ENCODE data around the gene ADD3. TPM values are rescaled to one million over a fixed set of nuclear protein-coding genes. Genes with fewer than 3 reads are reported as not detected.
A peak's percentile ranks its signal among the peaks of the same experiment; 100 is the strongest.
"Not testable (repeated sequence)": the region's sequence is repeated elsewhere in the genome, so short reads cannot be mapped to it uniquely, and the experiment has no call there.

The ADD3 gene
- total and polyA plus RNA-seq, 8 donors: 62.0 to 362 (median 322) TPM

GRCh38 chr10:110110338-110110737 is 102.6 kb downstream of the ADD3 start:
- TF ChIP-seq CTCF (IDR thresholded peaks at IDR 0.05): no peak
- intact Hi-C loops (cut with DNase I): loop anchor here in 1 of 2 donors (10.0 kb wide), 1 partner anchor 226 kb away; no protein-coding TSS in a partner anchor
- peak; percentile 64 for ATAC-seq

GRCh38 chr10:110113670-110114337 is 106.0 kb downstream of the ADD3 start:
- Histone ChIP-seq H3K9me3 (no peaks in the 10 kb centered on the region), H3K36me3 (peaks cover 0 to 33% of the 10 kb centered on the region in 2 donors), H3K27me3 (no peaks in the 10 kb centered on the region), H3K4me1 (peaks cover 0 to 3% of the 10 kb centered on the region in 2 donors), H3K27ac (no peak overlapping the region), H3K4me3 (no peak overlapping the region)
- no peak for TF ChIP-seq CTCF (IDR thresholded peaks at IDR 0.05)
- ATAC-seq (peak; percentile 14), DNase-seq (no peak)
- intact Hi-C loops (cut with DNase I): loop anchor here in 1 of 2 donors (10.0 kb wide), 1 partner anchor 229 kb away; no protein-coding TSS in a partner anchor

More at GRCh38 chr10:110110338-110110737, 102.6 kb downstream of the ADD3 start:
- H3K36me3 ChIP-seq: peaks cover 0 to 28% of the 10 kb centered on the region in 2 donors
- no peak overlapping the region for H3K27ac ChIP-seq
- no peak overlapping the region for H3K4me3 ChIP-seq
- no peaks in the 10 kb centered on the region for H3K4me1 ChIP-seq
- no peak for DNase-seq
- H3K27me3 ChIP-seq: no peaks in the 10 kb centered on the region
- H3K9me3 ChIP-seq: no peaks in the 10 kb centered on the region

GRCh38 chr10:110114668-110115067 is 106.9 kb downstream of the ADD3 start:
- peaks cover 0 to 11% of the 10 kb centered on the region in 2 donors for H3K4me1 ChIP-seq
- not testable (repeated sequence) for H3K4me3 ChIP-seq, H3K27ac ChIP-seq, DNase-seq, H3K27me3 ChIP-seq, H3K9me3 ChIP-seq, ATAC-seq
- intact Hi-C loops (cut with DNase I): loop anchor here in 1 of 2 donors (10.0 kb wide), 1 partner anchor 230 kb away; no protein-coding TSS in a partner anchor
- H3K36me3 ChIP-seq: peaks cover 0 to 36% of the 10 kb centered on the region in 2 donors

- DNase-seq: no peak
- intact Hi-C loops (cut with DNase I): loop anchor here in 1 of 2 donors (10.0 kb wide), 1 partner anchor 231 kb away; no protein-coding TSS in a partner anchor
- Histone ChIP-seq H3K36me3 (peaks cover 0 to 38% of the 10 kb centered on the region in 2 donors), H3K9me3 (no peaks in the 10 kb centered on the region), H3K27me3 (no peaks in the 10 kb centered on the region), H3K27ac (no peak overlapping the region), H3K4me1 (peaks cover 0 to 11% of the 10 kb centered on the region in 2 donors), H3K4me3 (no peak overlapping the region)
- no peak for TF ChIP-seq CTCF (IDR thresholded peaks at IDR 0.05)
- ATAC-seq: no peak
These were observed 108.2 kb downstream of the ADD3 start for GRCh38 chr10:110115784-110116520.

GRCh38 chr10:110118891-110119621 is 111.3 kb downstream of the ADD3 start:
- H3K27ac ChIP-seq: peak overlapping the region in 1 of 2 donors; percentile 16
- intact Hi-C loops (cut with DNase I): loop anchor here in 1 of 2 donors (10.0 kb wide), 1 partner anchor 234 kb away; no protein-coding TSS in a partner anchor
- TF ChIP-seq CTCF (IDR thresholded peaks at IDR 0.05): no peak

More at GRCh38 chr10:110118891-110119621, 111.3 kb downstream of the ADD3 start:
- H3K4me1 ChIP-seq: peaks cover 0 to 11% of the 10 kb centered on the region in 2 donors
- no peak overlapping the region for H3K4me3 ChIP-seq
- peaks cover 0 to 50% of the 10 kb centered on the region in 2 donors for H3K36me3 ChIP-seq
- DNase-seq: no peak
- ATAC-seq: peak; percentile 83
- no peaks in the 10 kb centered on the region for H3K9me3 ChIP-seq
- no peaks in the 10 kb centered on the region for H3K27me3 ChIP-seq

Measured in left lung (tissue), 10 donors.